Endothelial cell of umbilical vein (primary cell): ENCODE results near the gene IL34.
A peak's percentile ranks its signal among the peaks of the same experiment; 100 is the strongest.

Experiments
- EZH2 ChIP-seq: IDR thresholded peaks from 2 replicates; pipeline ENCODE4 v1.6.1; 2012; ENCODE audit warnings: borderline replicate concordance, low read depth, mild to moderate bottlenecking, moderate library complexity, low read length, inconsistent platforms; ENCODE audit not compliant: severe bottlenecking
- POLR2A ChIP-seq: IDR thresholded peaks from 2 replicates; pipeline ENCODE4 v1.6.1; 2012; ENCODE audit warnings: low read depth, mild to moderate bottlenecking, control low read depth, low read length

DNA sequence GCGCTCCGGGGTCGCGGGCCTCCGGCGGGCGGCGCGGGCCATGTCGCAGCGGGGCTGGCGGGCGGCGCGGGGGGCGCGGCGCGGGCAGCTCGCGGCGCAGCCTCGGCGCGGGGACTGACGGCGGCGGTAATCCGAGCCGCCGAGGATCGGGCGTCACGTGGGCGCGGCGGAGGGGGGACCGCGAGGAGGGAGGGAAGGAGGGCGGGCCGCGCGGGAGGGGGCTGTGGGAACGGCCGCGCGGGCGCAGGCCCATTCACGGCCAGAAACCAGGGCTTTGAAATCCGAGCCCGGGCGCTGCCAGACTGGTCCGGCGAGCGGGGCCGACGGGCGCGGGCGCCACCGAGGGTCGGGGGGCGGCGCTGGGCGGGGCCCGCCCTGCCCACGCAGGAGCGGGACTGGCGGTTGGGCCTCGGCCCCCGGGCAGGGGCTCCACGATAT lies 39.6 kb downstream of the IL34 start, which contains the start of gene MTSS2:
- TF ChIP-seq POLR2A (peak; percentile 49), EZH2 (no peak)
